Muscle of leg (tissue), 11 donors: ENCODE data around the gene SH3BP5. TPM values are rescaled to one million over a fixed set of nuclear protein-coding genes. Genes with fewer than 3 reads are reported as not detected.

Experiments
- DNase-seq: peaks from one replicate; pipeline ENCODE4 v3.0.0; 2013
- H3K27ac ChIP-seq: one replicate; pipeline ENCODE4 v1.5.1; 2013; ENCODE audit warnings: mild to moderate bottlenecking, low read length, control low read depth
- H3K27me3 ChIP-seq: one replicate; pipeline ENCODE4 v1.6.1; 2013; ENCODE audit warnings: low read length; ENCODE audit not compliant: control insufficient read depth, insufficient read depth
- H3K36me3 ChIP-seq: one replicate; pipeline ENCODE4 v1.6.1; 2013; ENCODE audit warnings: low read length; ENCODE audit not compliant: control insufficient read depth, insufficient read depth
- H3K4me1 ChIP-seq: one replicate; pipeline ENCODE4 v1.6.1; 2013; ENCODE audit warnings: low read length; ENCODE audit not compliant: control insufficient read depth, insufficient read depth
- H3K4me3 ChIP-seq: one replicate; pipeline ENCODE4 v1.5.1; 2013; ENCODE audit warnings: low read length, control low read depth
- H3K9me3 ChIP-seq: replicated peaks from 2 replicates; pipeline ENCODE4 v1.6.1; 2013; ENCODE audit warnings: low read depth, low read length; ENCODE audit not compliant: control insufficient read depth
- WGBS: methylation state at CpG from one replicate; pipeline ENCODE4 v1.1.5; 2013; ENCODE audit warnings: missing lambda C conversion rate; ENCODE audit not compliant: insufficient coverage; 5-methylcytosine and 5-hydroxymethylcytosine counted together
- polyA plus RNA-seq, 8 donors: library from polyadenylated mRNA; unstranded; fragments of 120-200 nt; gene quantifications; one replicate each; pipeline versions ENCODE4 v1.2.1 to v1.2.3, GENCODE V29; 2013; ENCODE audit warnings: inconsistent platforms in 1 of 8, low replicate concordance in 1 of 8; ENCODE audit not compliant: insufficient read length in 8 of 8, insufficient read depth in 1 of 8
- total RNA-seq: library from RNA; stranded (reverse); fragments of 120-200 nt; gene quantifications from one replicate; pipeline ENCODE4 v1.2.4, GENCODE V29; 2013

SH3BP5 gene
- total and polyA plus RNA-seq, 9 donors: 23.7 to 48.4 (median 31.8) TPM

GRCh38 chr3:15326673-15327072, 5.7 kb downstream of the SH3BP5 start:
- no peak overlapping the region for H3K4me3 ChIP-seq
- H3K4me1 ChIP-seq: peaks cover 64% of the 10 kb centered on the region
- no peak overlapping the region for H3K27ac ChIP-seq
- 67% methylated on average over 1 of the region's 2 CpGs for WGBS
- H3K36me3 ChIP-seq: peaks cover 5% of the 10 kb centered on the region
- DNase-seq: no peak
- no peaks in the 10 kb centered on the region for H3K9me3 ChIP-seq
- no peaks in the 10 kb centered on the region for H3K27me3 ChIP-seq

DNA sequence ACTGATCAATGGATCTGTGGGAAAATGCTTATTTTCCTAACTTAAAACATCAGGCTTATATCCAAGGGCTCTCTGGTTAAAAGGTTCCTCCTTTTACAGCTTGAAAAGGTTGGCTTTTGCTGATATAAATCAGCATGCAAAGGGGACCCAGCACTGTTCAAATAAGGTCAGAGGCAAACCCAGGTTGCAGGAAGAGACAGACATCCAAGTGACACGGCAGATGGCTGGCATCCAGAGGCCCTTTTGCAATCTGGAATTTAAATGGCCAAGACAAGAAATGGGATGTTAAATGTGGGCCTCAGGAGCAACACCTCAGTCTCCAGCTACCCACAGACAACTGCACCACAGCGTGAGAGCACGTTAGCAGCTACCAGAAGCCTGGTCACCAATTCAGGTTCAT, 6.3 kb downstream of the SH3BP5 start:
- Histone ChIP-seq H3K27ac (no peak overlapping the region), H3K36me3 (peaks cover 5% of the 10 kb centered on the region), H3K4me3 (no peak overlapping the region), H3K9me3 (no peaks in the 10 kb centered on the region), H3K4me1 (peaks cover 62% of the 10 kb centered on the region), H3K27me3 (no peaks in the 10 kb centered on the region)
- WGBS: 0% methylated on average over 1 of the region's 3 CpGs
- no peak for DNase-seq

GRCh38 chr3:15325228-15325627, 7.2 kb downstream of the SH3BP5 start:
- WGBS: 45% methylated on average over 4 of the region's 4 CpGs
- peak overlapping the region; percentile 68 for H3K27ac ChIP-seq
- DNase-seq: peak; percentile 52
- H3K9me3 ChIP-seq: no peaks in the 10 kb centered on the region
- H3K27me3 ChIP-seq: no peaks in the 10 kb centered on the region
- H3K4me1 ChIP-seq: peaks cover 66% of the 10 kb centered on the region
- H3K36me3 ChIP-seq: peaks cover 5% of the 10 kb centered on the region
- no peak overlapping the region for H3K4me3 ChIP-seq

DNA sequence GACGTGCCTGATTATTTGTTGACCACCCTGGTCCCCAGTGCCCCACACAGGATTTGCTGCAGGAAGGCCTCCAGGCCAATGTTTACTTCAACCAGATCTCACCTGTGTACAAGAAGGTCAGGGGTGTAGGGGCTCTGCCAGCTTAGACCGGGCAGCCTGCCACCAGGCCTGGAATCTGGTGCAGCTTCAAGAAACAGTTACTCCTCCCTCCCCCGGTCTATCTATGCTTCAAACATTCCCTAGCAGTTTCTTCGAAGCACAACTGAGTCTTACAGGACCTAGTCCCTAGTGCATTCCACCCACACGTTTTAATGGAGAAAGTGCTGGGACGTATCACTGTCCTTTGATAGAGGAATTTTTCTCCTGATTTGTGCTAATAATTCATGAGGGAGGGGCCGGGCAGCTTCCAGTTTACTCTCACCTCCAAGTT, 8.0 kb downstream of the SH3BP5 start:
- Histone ChIP-seq H3K9me3 (no peaks in the 10 kb centered on the region), H3K27ac (peak overlapping the region; percentile 68), H3K4me1 (peaks cover 63% of the 10 kb centered on the region), H3K4me3 (no peak overlapping the region), H3K36me3 (peaks cover 2% of the 10 kb centered on the region), H3K27me3 (no peaks in the 10 kb centered on the region)
- peak; percentile 51 for DNase-seq
- 43% methylated on average over 1 of the region's 7 CpGs for WGBS

DNA sequence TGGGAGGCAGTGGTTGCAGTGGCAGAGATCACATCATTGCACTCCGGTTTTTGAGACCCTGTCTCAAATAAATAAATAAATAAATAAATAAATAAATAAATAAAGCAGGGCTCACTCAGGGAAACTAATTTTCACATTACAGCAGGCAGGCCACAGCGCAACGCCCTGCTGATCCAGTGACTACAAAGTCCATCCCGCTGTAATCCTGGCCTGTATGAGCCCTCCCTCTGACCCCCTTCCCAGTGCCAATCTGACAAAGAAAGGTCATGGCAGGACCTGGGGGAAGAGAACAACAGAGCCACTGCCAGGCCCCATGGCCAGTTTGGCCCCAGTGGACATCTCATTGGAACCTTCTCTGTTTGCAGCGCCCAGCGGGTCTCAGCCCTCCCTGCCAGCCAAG, 9.3 kb downstream of the SH3BP5 start:
- WGBS: 97% methylated on average over 5 of the region's 6 CpGs
- no peaks in the 10 kb centered on the region for H3K27me3 ChIP-seq
- no peaks in the 10 kb centered on the region for H3K9me3 ChIP-seq
- DNase-seq: no peak
- no peaks in the 10 kb centered on the region for H3K36me3 ChIP-seq
- H3K4me3 ChIP-seq: no peak overlapping the region
- peaks cover 60% of the 10 kb centered on the region for H3K4me1 ChIP-seq
- no peak overlapping the region for H3K27ac ChIP-seq

GRCh38 chr3:15321349-15321748, 11.0 kb downstream of the SH3BP5 start:
- Histone ChIP-seq H3K36me3 (no peaks in the 10 kb centered on the region), H3K9me3 (no peaks in the 10 kb centered on the region), H3K27ac (peak overlapping the region; percentile 66), H3K4me1 (peaks cover 59% of the 10 kb centered on the region), H3K27me3 (no peaks in the 10 kb centered on the region), H3K4me3 (no peak overlapping the region)
- no CpG with 5 or more reads among the region's 1 CpG for WGBS
- peak; percentile 57 for DNase-seq

GRCh38 chr3:15319575-15319974, 12.8 kb downstream of the SH3BP5 start:
- Histone ChIP-seq H3K9me3 (no peaks in the 10 kb centered on the region), H3K4me3 (no peak overlapping the region), H3K27ac (peak overlapping the region; percentile 66), H3K36me3 (no peaks in the 10 kb centered on the region), H3K4me1 (peaks cover 50% of the 10 kb centered on the region), H3K27me3 (no peaks in the 10 kb centered on the region)
- 17% methylated on average over 1 of the region's 4 CpGs for WGBS
- peak; percentile 90 for DNase-seq

DNA sequence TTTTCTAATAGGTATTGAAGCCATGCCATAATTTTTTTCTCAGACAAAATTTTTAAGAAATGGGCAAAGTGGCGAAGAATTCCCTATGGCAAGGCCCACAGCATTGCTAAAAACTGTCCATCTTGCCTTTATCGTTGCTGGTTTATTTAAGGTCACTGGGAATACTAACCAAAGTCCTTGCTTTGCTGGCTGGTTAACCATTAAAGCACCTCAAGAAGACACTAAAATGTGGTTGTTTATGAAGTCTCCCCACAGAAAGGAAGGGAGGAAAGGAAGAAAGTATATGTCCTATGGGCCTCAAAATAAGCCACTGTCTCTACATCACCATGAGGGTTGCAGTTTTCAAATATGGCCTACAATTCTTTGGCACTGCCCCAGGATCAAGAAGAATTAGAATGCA, 13.2 kb downstream of the SH3BP5 start:
- no peaks in the 10 kb centered on the region for H3K36me3 ChIP-seq
- no peak overlapping the region for H3K4me3 ChIP-seq
- no peaks in the 10 kb centered on the region for H3K9me3 ChIP-seq
- peaks cover 48% of the 10 kb centered on the region for H3K4me1 ChIP-seq
- 17% methylated on average over 1 of the region's 2 CpGs for WGBS
- no peaks in the 10 kb centered on the region for H3K27me3 ChIP-seq
- DNase-seq: no peak
- H3K27ac ChIP-seq: peak overlapping the region; percentile 66

GRCh38 chr3:15318661-15319060, 13.7 kb downstream of the SH3BP5 start:
- WGBS: 49% methylated on average over 2 of the region's 8 CpGs
- Histone ChIP-seq H3K36me3 (no peaks in the 10 kb centered on the region), H3K4me1 (peaks cover 44% of the 10 kb centered on the region), H3K9me3 (no peaks in the 10 kb centered on the region), H3K4me3 (no peak overlapping the region), H3K27me3 (no peaks in the 10 kb centered on the region), H3K27ac (peak overlapping the region; percentile 66)
- DNase-seq: no peak

- no CpG with 5 or more reads among the region's 5 CpGs for WGBS
- H3K27me3 ChIP-seq: no peaks in the 10 kb centered on the region
- DNase-seq: peak; percentile 82
- H3K27ac ChIP-seq: peak overlapping the region; percentile 69
- H3K4me3 ChIP-seq: no peak overlapping the region
- peaks cover 38% of the 10 kb centered on the region for H3K4me1 ChIP-seq
- H3K9me3 ChIP-seq: no peaks in the 10 kb centered on the region
- H3K36me3 ChIP-seq: no peaks in the 10 kb centered on the region
Measured at GRCh38 chr3:15316998-15317435, 15.4 kb downstream of the SH3BP5 start.

DNA sequence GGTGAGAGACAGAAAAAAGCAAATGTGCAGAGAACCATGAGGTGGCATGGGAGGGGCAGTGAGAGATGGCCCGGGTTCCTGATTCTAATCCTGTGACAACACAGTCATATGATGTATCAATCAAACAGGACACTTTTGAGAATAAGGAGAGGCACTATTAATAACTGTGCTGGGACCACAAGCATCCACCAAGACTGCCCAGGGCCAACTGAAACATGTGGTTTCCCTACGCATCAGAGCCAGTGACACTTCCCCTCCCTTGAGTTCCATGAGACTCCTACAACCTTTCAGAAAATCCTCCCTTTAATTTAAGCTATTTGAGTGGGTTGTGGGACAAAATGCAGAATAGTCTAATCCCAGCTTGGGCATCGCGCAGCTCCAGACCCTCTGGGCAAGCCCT, 17.4 kb downstream of the SH3BP5 start:
- no peaks in the 10 kb centered on the region for H3K9me3 ChIP-seq
- H3K4me3 ChIP-seq: no peak overlapping the region
- H3K27ac ChIP-seq: no peak overlapping the region
- H3K36me3 ChIP-seq: no peaks in the 10 kb centered on the region
- DNase-seq: peak; percentile 43
- H3K27me3 ChIP-seq: no peaks in the 10 kb centered on the region
- WGBS: no CpG with 5 or more reads among the region's 4 CpGs
- H3K4me1 ChIP-seq: peaks cover 38% of the 10 kb centered on the region
